DMS153 treated with DMSO at 0.1 percent for 48 hours (cell line): ENCODE results near the gene NALCN.
A peak's percentile ranks its signal among the peaks of the same experiment; 100 is the strongest.

Experiments used
- DNase-seq: peaks from one replicate; lab custom pipeline; 2025; ENCODE audit not compliant: unreplicated experiment; lab: John Stamatoyannopoulos, UW

NALCN gene

DNA sequence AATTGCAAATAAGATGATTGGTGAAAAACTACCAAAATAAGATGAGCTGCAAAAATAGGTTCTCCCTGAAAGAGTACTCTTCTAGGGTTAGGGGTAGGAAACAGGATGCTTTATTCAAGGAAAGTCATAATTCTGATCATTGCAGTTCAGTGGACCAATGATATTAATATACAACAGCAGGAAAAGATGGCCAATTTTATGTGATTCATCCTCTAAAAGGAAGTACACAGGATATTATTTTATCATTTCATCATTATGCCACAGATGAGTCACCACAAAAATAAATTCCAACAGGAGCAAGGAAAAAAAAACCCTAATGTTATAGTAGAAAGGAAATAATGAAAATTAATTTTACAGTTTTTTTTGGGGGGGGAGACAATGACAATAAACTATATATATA, 205.0 kb downstream of the NALCN start:
- no peak for DNase-seq

DNA sequence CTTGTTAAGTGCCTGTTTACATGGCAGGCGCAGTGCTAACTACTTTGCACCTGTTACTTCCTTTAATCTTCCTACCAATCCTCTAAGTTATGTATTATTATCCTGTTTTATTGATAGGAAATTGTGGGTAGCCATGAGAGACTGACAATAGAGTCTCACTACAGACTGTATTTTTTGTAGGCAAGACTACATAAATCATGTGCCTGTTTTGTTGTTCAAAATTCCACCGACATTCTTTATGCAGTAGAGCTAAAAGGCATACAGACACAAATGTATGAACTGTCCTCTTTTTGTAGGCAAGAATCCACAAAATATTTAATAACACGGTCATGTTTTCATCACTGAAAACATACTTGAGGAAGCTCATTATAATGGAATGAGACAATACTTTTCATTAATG, 205.5 kb downstream of the NALCN start:
- DNase-seq = no peak

DNA sequence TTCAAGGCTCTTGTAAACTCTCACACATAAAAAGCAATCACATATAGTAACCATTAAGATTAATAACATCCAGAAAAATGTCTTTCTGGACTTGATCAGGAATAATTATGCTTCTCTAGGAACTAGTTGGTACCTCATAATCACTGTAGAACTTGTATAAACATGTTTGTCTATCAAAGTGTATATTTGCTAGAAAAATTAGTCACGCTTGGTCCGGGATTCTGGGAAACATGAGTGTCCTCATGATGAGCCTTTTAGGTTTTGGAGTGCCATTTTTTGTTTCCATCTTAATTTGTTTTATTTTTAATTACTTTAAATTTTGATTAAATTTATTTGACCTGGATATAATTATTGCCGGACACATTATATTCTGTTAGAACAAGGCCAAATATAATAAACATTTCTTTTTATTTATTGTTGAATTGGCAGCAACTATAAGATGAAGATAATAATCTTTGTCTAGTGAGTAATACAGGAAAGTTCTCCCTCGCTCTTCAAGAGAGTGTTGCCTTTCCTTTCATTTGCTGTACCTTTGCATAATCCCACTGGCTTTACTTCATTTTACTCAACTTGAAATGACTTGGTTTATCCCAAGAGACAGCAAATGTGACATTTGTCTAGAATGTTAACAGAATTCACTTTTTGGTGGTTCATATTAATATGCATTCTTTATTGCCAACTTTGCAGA, 207.0 kb downstream of the NALCN start:
- no peak for DNase-seq

DNA sequence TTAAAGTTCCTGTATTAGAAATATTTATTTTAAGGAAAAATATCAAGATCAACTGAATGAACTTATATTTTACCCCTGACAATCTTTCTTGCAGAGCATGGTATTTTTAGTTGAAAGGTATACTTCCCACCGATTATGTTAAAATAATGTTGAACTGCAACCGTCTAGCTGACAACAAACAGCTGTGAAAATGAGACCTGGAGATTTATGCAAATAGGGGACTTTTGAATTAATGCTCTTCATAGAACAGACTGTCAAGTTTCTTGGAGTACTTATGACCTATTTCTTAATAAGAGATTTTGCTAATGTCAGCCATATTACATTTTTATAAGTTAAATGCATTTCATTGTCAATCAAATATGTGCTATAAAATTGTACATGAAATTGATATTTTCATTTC, 210.9 kb downstream of the NALCN start:
- DNase-seq = no peak

DNA sequence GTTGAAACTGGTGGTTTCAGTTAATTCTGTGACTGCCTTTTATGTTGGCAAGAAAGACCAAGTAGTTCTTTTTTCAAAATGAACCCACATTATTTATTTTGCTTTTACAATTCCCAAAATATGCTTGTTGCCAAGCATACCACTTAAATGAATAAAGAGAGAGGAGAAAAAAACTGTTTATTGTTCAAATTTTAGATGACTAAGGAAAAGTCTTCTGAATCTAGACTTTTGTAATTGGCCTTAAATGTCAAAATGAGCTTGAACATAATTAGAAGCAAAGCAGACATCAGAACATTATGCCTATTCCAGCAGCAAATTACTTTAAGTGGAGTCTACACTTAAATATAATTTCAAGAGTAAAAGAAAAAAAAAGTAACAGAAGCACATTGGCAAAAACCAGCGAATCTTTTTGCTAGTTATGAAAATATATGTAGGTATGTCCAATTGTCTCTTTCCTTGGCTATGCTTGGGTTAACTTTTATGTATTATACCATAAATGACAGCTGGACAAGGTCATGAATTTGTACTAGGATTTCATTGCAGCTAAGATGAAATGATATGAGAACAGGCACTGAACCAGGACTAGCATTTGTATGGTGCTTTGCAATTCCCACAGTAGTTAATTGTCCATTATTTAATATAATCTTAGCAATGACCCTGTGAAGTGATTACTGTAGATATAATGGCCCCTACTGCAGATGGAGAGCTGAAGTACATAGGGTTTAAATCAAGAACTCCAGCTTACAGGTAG, 211.9 kb downstream of the NALCN start:
- DNase-seq = no peak

DNA sequence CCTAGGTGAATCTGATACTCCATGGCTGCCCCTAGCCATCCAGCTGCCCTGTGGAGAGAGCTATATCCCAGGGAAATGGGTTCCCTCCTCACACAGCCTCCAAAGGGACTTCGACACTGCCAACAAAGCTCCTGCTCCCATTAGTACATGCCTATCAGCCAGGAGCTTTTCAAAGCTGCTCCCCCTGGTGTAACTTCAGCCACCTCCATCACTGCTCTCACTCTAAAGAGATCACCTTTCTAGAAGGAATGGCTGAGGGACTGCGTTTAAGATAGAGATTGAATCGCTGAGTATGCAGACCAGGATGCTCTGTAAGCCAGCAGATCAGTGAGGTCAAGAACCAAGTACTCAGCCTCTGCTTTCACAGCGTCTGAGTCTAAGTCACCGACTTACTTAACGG, 213.7 kb downstream of the NALCN start:
- no peak for DNase-seq

GRCh38 chr13:101190976-101191375, 225.3 kb downstream of the NALCN start:
- no peak for DNase-seq

DNA sequence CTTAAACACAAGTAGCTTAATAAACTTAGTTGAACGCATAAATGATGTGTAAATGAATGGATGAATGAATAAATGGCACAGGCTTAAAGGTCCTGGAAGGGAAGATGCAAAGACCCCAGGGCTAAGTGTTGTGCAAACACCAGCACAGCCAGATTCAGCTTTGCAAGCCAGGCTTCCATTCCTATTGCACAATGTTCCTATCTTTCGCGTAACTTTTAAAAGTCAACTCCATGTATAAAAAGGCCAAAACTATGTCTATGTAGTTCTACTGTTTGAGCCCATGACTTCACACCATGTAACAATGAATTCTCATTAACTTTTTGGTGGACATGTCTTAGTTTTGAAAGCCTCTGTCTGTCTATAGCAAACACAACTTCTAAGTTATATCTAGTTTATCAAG, 226.0 kb downstream of the NALCN start:
- no peak for DNase-seq

DNA sequence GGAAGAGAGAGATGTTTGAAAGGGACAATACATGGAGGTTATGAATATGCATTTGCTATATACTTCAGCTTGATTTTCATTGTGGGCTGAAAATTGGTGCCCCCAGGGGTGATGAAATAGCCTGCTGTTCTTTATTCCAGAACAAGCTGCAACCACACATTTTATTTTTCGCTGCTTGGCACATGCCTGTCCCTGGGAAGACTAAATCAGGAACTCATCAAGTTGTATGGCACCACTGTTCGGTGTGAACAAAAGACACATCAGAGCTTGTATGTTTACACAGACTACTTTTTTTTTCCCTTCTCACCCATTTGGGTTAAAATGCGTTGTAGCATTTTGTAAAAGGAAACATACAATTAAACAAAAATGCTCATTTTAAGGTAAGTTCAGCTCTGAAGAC, 230.7 kb downstream of the NALCN start:
- DNase-seq = no peak

DNA sequence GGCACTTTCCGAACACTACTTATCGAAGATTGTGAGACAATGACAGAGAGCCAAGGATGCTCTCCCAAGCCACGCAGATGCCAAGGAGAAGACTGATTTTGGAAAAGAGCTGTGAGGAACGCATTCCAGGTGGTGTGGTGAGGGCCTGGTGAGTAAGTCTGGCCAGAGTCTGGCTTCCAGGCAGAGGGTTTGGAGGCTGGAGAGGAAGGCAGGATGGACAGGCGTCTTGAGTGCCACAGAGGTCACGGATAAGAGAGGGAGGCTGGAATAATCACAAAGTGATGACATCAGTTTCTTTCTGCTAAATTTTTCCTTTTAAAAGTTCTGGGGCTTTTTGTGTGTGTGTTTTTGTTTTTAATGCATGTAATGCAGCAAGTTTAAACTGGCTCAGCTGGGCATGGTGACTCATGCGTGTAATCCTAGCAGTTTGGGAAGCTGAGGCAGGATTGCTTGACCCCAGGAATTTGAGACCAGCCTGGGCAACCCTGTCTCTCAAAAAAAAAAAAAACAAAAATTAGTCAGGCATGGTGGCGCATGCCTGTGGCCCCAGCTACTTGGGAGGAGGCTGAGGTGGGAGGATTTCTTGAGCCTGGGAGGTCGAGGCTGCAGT, 235.1 kb downstream of the NALCN start:
- DNase-seq = no peak

DNA sequence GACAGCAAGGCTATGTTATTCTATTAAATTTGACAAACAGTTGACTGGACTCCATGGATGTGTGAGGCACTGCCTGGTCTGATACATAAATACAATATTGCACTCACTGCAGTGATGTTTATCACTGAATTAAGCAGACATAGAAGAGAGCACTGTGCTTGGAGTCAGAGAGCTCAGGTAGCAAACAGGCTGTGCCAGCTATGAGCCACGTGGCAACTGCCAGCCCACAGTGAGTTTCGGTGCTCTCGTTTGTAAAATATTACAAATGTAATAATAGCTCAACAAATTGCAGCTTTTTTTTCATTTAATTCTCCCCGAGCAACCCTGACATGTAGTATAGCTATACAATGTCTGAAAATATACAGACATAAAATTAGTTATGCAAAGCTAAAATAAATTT, 237.3 kb downstream of the NALCN start:
- DNase-seq = no peak

- no peak for DNase-seq
Measured at GRCh38 chr13:101178406-101178805, 237.9 kb downstream of the NALCN start.

DNA sequence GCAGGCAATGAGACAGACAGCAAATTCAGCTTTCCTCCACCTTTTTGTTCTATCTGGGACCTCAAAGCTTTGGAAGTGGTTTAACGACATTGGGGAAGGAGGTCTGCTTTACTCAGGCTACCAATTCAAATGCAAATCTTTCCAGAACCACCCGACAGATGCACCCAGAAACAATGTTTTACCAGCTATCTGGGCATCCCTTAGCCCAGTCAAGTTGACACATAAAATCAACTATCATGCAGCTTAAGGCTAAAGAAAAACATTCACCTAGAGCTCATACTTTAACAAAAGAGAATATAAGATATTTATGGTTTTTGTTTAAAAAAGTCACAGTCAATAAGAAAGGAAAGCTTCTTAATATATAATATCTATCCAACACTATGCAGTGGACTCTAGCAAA, 246.0 kb downstream of the NALCN start:
- no peak for DNase-seq

- DNase-seq = no peak
Measured at GRCh38 chr13:101157261-101157660, 259.0 kb downstream of the NALCN start.

DNA sequence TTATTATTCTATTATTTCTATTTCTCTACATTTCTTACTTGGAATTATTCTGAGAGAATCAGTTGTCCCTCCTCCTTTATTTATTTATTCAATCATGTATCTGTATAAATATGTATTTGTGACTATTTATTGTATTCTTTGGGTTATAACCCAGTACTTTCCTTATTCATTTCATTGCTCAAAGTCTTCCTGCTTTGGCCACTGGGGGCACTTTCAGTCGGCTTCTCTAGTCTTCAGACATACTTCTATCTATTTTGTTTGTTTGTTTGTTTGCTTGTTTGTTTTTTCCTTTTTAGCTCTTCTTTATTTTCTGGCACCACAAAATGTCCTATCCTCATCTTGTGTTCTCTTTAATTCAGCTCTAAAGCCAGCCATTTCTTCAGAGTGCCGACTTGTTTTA, 260.4 kb downstream of the NALCN start:
- no peak for DNase-seq

DNA sequence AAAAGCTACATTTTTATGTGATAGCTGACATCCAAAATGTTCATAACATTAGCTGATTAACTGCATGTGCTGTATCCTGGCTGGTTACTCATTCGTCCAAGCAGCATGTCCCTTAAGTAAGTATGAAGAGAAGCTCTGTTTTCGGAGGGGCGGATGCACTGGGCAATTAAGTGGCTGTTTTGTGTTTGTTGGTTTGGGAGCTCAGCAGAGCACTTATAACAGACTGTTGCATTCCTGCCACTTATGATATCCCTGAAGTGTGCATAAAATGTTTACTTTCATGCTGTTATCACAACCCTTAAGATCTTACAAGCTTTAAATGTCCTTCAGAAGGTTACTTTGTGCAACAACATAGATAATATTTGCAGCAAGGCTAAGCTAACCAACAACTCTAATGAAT, 264.1 kb downstream of the NALCN start:
- DNase-seq = no peak

DNA sequence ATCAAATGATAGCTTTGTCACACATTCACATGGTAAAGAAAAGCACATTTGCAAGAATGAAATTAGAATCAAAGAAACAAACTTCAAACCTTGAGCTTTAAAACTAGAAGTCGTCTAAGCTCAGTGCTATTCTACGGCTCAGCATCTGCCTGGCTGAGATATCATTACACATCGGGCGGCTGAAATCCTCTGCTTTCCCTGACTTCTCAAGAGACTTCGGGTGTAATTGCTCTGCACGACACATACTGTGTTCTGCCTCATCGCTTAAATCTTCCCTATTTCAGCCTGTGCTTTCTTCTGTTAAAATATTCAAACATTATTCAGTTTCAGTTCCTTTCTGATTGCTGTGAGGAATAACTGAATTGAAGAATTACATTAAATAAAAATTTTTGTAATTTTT, 265.3 kb downstream of the NALCN start:
- no peak for DNase-seq

- no peak for DNase-seq
Measured at GRCh38 chr13:101149735-101150384, 266.4 kb downstream of the NALCN start.

DNA sequence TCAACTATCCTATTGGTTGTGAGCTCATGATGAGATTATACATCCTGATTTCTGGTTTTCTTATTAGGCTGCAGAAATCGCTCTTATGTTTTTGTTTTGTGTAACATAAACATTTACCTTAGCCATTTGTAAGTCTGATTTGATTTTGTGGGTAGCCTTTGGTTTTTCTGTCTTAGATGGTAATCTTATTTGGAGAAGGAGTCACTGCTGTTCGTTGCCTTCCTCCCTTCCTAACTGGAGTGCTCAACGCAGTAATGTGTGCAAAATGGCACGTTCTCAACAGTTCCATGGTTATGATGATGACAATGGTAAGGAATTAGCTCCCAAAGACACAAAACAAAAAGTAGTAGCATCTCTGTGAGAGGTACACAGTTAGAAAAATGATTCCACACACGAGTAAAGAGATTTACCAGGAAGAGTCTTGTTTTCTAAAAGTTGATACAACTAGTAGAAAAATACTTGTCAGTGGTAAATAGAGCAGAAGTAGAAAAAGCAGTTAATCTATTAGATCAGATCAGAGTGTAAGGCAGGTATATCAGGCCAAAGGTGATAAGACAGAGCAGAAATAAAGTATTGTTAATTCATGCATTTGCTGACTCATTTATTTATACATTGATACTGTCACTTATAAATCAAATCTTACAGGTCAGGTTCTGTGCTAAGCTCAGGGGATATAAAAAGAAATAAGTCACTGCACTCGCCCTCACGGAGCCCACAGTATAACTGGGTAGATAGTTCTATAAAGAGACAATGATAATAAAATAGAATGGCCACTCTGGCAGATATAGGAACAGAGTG, 270.0 kb downstream of the NALCN start:
- DNase-seq = no peak

DNA sequence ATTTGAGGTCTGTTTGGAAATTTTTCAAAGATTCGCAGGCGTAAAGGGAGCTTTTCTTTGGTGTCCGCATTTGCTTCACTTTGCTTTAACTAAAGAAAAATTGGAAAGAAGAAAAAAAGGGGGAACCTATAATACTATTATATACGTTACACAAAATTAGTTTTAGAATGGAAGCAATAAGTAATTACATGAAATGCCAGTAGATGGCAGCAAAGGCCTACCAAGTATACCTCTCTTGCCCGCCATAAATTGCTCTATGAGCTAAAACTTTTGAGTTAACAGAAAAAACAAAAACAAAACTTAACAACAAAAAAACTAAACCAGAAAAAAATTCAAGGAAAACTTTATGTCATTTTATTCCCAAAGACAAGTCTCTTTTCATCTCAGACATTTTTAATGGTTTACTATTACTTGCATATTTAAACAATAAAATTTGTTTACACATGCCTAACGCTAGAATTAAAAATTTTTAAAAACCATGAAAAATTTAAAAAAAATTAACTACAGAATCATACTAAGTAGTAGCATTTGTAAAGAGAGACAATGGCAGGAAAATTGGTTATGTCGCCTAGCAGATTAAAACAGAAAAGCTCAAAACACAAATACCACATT, 271.4 kb downstream of the NALCN start:
- DNase-seq = peak; percentile 58

- no peak for DNase-seq
Measured at GRCh38 chr13:101140936-101141335, 275.4 kb downstream of the NALCN start.
